GM12865 (cell line): Measurements from ENCODE around the gene GSN.

ENCODE experiments used
- DNase-seq: peaks from one replicate; pipeline ENCODE4 v3.0.0; 2010; ENCODE audit warnings: low read depth
- H3K4me3 ChIP-seq: 2 replicates; pipeline ENCODE4 v1.5.1; 2011; ENCODE audit warnings: mild to moderate bottlenecking, low read depth, low read length, control low read depth
- CTCF ChIP-seq: IDR thresholded peaks from 2 replicates; pipeline ENCODE4 v1.5.1; 2011; ENCODE audit warnings: low read length, control low read depth, low read depth, inconsistent platforms; ENCODE audit not compliant: insufficient read depth; ENCODE audit errors: missing control alignments

The GSN gene

DNA sequence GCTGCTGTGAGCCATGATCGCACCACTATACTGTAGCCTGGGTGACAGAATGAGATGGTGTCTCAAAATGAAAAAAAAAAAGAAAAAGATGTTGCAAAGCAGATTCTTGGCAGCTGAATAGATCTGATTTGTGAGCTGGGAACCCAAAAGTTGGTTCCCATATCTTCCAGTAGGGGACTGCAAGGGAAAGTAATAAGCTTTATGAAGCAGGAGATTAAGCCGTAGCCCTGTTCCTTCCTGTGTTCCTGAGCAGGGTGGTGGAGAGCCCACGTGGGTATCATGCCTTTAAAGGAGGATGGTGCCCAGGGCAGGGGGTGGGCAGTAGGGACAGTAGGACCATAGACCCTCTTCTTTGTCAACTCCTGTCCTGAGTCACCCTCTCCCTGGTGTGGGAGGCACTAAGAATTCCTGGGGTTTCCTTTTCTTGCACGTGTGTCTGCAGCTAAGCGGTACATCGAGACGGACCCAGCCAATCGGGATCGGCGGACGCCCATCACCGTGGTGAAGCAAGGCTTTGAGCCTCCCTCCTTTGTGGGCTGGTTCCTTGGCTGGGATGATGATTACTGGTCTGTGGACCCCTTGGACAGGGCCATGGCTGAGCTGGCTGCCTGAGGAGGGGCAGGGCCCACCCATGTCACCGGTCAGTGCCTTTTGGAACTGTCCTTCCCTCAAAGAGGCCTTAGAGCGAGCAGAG lies 64.2 kb downstream of the GSN start:
- no peak for TF ChIP-seq CTCF
- no peak overlapping the region for H3K4me3 ChIP-seq
- no peak for DNase-seq

DNA sequence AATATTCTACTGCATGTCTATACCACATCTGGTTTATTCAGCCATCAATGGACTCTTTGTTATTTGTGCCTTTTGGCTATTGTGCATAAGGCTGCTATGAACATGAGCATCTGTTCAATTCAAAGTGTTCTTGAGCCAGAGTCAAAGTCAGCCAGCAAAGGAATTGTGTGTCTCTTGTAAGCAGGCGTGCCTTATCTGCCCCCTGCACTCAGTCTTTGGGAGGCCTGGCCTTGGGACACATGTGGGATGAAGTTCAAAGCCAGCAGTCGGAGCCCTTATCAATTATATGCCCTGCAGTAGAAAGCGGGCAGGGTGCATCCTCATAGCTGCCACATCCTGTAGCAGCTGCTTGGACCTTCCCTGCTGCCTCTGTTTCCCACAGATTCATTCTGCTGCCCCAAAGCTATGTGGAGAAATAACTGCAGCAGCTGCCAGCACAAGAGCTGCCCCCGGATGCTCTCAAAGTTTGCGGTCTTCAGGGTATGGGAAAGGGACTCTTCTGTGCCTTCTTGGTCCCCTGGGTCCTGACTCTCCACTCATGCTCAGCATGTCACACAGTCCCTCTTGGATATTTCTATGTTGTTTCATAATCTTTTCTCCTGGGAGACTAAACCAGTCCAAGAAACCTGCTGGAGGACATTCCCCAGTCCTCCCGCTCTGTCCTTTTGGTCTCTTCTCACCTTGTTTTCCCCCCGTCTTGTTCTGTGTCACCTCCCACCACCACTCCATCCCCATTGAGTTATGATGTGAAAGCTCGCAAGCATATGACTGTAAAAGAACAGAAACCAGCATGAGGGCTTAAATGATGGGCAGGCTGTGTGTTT lies 66.2 kb downstream of the GSN start:
- DNase-seq, result no peak
- no peak for TF ChIP-seq CTCF
- no peak overlapping the region for H3K4me3 ChIP-seq

GRCh38 chr9:121336665-121337064 lies 68.7 kb downstream of the GSN start:
- TF ChIP-seq CTCF, result no peak
- no peak for DNase-seq
- H3K4me3 ChIP-seq, result no peak overlapping the region

- TF ChIP-seq CTCF, result no peak
- H3K4me3 ChIP-seq, result no peak overlapping the region
- DNase-seq, result no peak
Observed at GRCh38 chr9:121339437-121339836, 71.5 kb downstream of the GSN start.

DNA sequence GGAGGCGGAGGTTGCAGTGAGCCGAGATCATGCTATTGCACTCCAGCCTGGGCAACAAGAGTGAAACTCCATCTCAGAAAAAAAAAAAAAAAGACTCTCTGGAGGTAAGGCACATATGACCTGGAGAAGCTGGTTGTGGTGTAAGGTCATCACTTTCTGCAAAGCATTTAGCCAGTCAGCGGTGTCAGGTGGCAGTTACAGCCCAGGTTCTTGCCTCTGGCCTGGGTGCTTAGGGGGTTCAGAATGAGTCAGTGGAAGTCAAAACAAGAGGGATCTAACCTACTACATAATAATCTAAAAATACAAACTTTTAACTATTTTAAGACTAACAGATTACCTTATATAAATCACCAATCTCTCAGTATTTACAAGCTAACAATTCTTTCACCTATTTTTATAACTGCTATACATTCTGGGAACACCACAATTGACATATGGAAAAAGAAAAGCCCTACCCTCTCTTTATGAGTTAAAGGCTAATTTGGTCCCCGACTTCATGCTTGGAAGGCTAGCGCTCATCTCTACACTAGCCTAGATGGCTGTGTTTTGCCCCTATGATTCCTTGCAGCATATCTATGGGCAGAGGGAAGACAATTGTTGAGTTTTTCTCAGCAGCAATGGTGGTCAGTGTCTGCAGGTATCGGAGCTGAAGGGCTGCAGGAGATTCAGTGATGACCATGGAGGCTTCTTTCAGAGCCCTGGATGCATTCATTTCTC lies 72.9 kb downstream of the GSN start:
- TF ChIP-seq CTCF, result no peak
- H3K4me3 ChIP-seq, result no peak overlapping the region
- DNase-seq, result peak; percentile 68

DNA sequence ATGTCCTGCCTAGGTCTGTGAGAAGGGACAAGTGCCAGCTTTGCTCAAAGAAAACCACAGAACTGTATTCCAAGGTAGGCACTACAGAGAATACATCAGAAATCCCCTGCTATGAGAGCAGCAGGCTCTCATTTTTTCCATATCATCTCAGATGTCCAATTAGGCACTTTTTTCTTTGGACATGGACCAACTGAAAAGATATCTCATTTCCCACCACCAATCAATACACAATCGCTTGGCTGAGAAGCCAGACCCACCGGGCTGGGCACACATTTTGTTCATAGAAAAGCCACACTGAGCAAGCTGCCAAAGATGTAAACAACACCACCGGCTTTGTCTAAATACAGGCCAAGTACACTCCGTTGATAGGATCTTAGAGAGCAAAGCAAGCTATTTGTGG lies 76.2 kb downstream of the GSN start:
- DNase-seq, result no peak
- no peak for TF ChIP-seq CTCF
- no peak overlapping the region for H3K4me3 ChIP-seq
